ENCODE results near the gene GDAP1L1.

DNA sequence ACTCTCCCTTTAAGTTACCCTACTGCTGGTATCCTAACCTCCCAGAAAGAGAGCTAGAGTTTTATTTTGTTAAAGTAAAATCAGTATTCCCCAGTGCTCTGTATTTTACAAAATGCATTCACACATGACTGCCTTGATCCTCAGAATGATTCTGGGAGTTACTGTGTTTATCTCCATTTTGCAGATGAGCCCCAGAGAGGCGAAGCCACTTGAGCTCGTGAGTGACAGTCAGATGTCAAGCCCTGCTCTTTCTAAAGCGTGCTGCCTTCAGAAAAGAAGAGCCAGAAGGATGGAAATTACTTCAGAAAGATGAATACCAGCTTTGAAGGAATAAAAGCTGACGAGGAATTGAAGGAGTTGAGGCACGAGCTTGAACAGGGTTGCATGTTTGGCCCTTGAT, 22.5 kb upstream of the GDAP1L1 start:
- TF ChIP-seq, protein P1, sequence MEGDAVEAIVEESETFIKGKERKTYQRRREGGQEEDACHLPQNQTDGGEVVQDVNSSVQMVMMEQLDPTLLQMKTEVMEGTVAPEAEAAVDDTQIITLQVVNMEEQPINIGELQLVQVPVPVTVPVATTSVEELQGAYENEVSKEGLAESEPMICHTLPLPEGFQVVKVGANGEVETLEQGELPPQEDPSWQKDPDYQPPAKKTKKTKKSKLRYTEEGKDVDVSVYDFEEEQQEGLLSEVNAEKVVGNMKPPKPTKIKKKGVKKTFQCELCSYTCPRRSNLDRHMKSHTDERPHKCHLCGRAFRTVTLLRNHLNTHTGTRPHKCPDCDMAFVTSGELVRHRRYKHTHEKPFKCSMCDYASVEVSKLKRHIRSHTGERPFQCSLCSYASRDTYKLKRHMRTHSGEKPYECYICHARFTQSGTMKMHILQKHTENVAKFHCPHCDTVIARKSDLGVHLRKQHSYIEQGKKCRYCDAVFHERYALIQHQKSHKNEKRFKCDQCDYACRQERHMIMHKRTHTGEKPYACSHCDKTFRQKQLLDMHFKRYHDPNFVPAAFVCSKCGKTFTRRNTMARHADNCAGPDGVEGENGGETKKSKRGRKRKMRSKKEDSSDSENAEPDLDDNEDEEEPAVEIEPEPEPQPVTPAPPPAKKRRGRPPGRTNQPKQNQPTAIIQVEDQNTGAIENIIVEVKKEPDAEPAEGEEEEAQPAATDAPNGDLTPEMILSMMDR (IDR thresholded peaks at IDR 0.05) = no peak
- no peak for TF ChIP-seq POLR2A (IDR thresholded peaks at IDR 0.05)
